ENCODE data around the gene ERAP2.
"Not testable (repeated sequence)": the region's sequence is repeated elsewhere in the genome, so short reads cannot be mapped to it uniquely, and the experiment has no call there.

ERAP2 gene

GRCh38 chr5:96873449-96873848 is 2.9 kb upstream of the ERAP2 start:
- H3K4me1 ChIP-seq (ENCODE audit: insufficient read depth, low read length), result peaks cover 11% of the 10 kb centered on the region; the same call in 1 of the 2 replicates
- H3K9ac ChIP-seq (ENCODE audit: low read depth, low read length), result no peak overlapping the region
- H3K9me3 ChIP-seq (ENCODE audit: control insufficient read depth, insufficient read depth, low read length), result no peaks in the 10 kb centered on the region
- H3K36me3 ChIP-seq (ENCODE audit: insufficient read depth, low read length), result no peaks in the 10 kb centered on the region

- Histone ChIP-seq H3K9me3 (ENCODE audit: control insufficient read depth, insufficient read depth, low read length) (no peaks in the 10 kb centered on the region), H3K4me1 (ENCODE audit: insufficient read depth, low read length) (peaks cover 11% of the 10 kb centered on the region; the same call in 1 of the 2 replicates), H3K36me3 (ENCODE audit: insufficient read depth, low read length) (no peaks in the 10 kb centered on the region), H3K9ac (ENCODE audit: low read depth, low read length) (no peak overlapping the region)
Measured at GRCh38 chr5:96874631-96875030, 1.7 kb upstream of the ERAP2 start.

GRCh38 chr5:96875791-96876291 is 459 bp upstream of the ERAP2 start:
- no peaks in the 10 kb centered on the region for H3K36me3 ChIP-seq (ENCODE audit: insufficient read depth, low read length)
- H3K9ac ChIP-seq (ENCODE audit: low read depth, low read length), result no peak overlapping the region
- 0 out of 2 replicates have a peak, but pooled peaks cover under 1% of the 10 kb centered on the region for H3K4me1 ChIP-seq (ENCODE audit: insufficient read depth, low read length)
- H3K9me3 ChIP-seq (ENCODE audit: control insufficient read depth, insufficient read depth, low read length), result no peaks in the 10 kb centered on the region

GRCh38 chr5:96876977-96877469 is 723 bp downstream of the ERAP2 start:
- not testable (repeated sequence) for H3K9ac ChIP-seq (ENCODE audit: low read depth, low read length)

GRCh38 chr5:96879665-96880064 is 3.4 kb downstream of the ERAP2 start:
- peaks cover 8% of the 10 kb centered on the region; the same call in 1 of the 2 replicates for H3K4me1 ChIP-seq (ENCODE audit: insufficient read depth, low read length)
- no peaks in the 10 kb centered on the region for H3K36me3 ChIP-seq (ENCODE audit: insufficient read depth, low read length)
- H3K9me3 ChIP-seq (ENCODE audit: control insufficient read depth, insufficient read depth, low read length), result no peaks in the 10 kb centered on the region
- H3K9ac ChIP-seq (ENCODE audit: low read depth, low read length), result no peak overlapping the region

More at GRCh38 chr5:96876977-96877469, 723 bp downstream of the ERAP2 start:
- H3K4me1 ChIP-seq (ENCODE audit: insufficient read depth, low read length); H3K9me3 ChIP-seq (ENCODE audit: control insufficient read depth, insufficient read depth, low read length); H3K36me3 ChIP-seq (ENCODE audit: insufficient read depth, low read length): not testable (repeated sequence)

DNA sequence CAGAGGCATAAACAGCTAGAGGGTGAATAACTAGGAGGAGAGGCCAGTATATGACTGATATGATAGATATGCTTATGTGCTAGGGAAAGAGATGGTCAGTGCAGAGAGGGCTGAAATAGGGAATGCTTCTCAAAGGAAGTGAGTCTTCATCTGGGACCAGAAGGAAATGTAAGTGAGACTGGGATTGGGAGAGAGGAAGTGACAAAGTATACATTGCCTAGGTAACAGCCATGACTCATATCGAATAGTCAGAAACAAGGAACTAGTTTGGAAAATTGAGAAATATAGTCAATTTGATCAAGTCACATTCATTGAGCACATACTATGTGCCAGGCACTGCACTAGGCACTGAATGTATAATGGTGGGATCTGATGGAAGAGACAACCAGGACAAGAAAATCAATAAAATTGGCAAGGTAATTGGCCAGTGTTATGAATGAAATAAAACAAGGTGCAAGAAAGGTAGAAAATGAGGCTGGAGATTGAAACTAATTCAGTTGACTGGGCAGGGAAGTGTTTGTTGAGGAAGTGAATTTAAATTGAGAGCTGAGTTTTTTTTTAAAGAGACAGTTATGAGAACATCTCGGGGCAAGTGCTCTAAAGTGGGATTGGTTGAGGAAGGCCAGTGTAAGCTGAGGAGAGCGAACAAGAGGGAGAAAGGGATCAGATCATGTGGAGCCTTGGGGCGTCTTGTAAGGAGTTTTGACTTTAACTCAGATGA is 4.3 kb downstream of the ERAP2 start:
- no peak overlapping the region for H3K9ac ChIP-seq (ENCODE audit: low read depth, low read length)
- H3K4me1 ChIP-seq (ENCODE audit: insufficient read depth, low read length), result peaks cover 8% of the 10 kb centered on the region; the same call in 1 of the 2 replicates

GRCh38 chr5:96881511-96882115 is 5.3 kb downstream of the ERAP2 start:
- Histone ChIP-seq H3K4me1 (ENCODE audit: insufficient read depth, low read length) (peaks cover 8% of the 10 kb centered on the region; the same call in 1 of the 2 replicates), H3K36me3 (ENCODE audit: insufficient read depth, low read length) (no peaks in the 10 kb centered on the region), H3K9ac (ENCODE audit: low read depth, low read length) (no peak overlapping the region), H3K9me3 (ENCODE audit: control insufficient read depth, insufficient read depth, low read length) (no peaks in the 10 kb centered on the region)

More for the DNA sequence above, 4.3 kb downstream of the ERAP2 start:
- no peaks in the 10 kb centered on the region for H3K9me3 ChIP-seq (ENCODE audit: control insufficient read depth, insufficient read depth, low read length)
- H3K36me3 ChIP-seq (ENCODE audit: insufficient read depth, low read length), result no peaks in the 10 kb centered on the region

- no peak overlapping the region for H3K9ac ChIP-seq (ENCODE audit: low read depth, low read length)
- H3K9me3 ChIP-seq (ENCODE audit: control insufficient read depth, insufficient read depth, low read length), result no peaks in the 10 kb centered on the region
- peaks cover 8% of the 10 kb centered on the region; the same call in 1 of the 2 replicates for H3K4me1 ChIP-seq (ENCODE audit: insufficient read depth, low read length)
- no peaks in the 10 kb centered on the region for H3K36me3 ChIP-seq (ENCODE audit: insufficient read depth, low read length)
Measured at GRCh38 chr5:96883871-96884270, 7.6 kb downstream of the ERAP2 start.

- Histone ChIP-seq H3K4me1 (ENCODE audit: insufficient read depth, low read length) (peaks cover 8% of the 10 kb centered on the region; the same call in 1 of the 2 replicates), H3K9me3 (ENCODE audit: control insufficient read depth, insufficient read depth, low read length) (no peaks in the 10 kb centered on the region), H3K9ac (ENCODE audit: low read depth, low read length) (no peak overlapping the region), H3K36me3 (ENCODE audit: insufficient read depth, low read length) (no peaks in the 10 kb centered on the region)
Measured at GRCh38 chr5:96884995-96885394, 8.7 kb downstream of the ERAP2 start.

- no peaks in the 10 kb centered on the region for H3K36me3 ChIP-seq (ENCODE audit: insufficient read depth, low read length)
Measured at GRCh38 chr5:96885518-96886338, 9.4 kb downstream of the ERAP2 start.

DNA sequence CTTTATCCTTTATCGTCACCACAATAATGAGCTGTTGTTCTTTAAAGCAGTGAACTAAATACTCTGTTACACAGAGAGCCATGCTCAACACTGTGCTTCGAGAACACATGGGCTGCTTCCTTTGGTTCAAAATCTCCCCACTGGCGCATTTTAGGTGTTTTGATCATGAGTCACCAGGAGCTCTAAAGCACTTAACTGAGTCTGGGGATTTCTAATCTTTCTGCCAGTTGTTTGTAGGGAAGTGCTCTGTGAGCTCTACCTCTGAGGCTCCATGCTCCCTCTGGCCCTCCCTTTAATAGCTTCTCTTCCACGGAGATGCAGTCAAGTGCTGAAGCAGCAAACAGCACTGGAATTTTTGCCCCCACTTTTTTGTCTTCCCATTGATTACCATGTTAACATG is 17.0 kb downstream of the ERAP2 start:
- H3K4me1 ChIP-seq (ENCODE audit: insufficient read depth, low read length), result peaks cover 6% of the 10 kb centered on the region
- no peaks in the 10 kb centered on the region for H3K9me3 ChIP-seq (ENCODE audit: control insufficient read depth, insufficient read depth, low read length)
- H3K9ac ChIP-seq (ENCODE audit: low read depth, low read length), result no peak overlapping the region
- H3K36me3 ChIP-seq (ENCODE audit: insufficient read depth, low read length), result no peaks in the 10 kb centered on the region

More at GRCh38 chr5:96885518-96886338, 9.4 kb downstream of the ERAP2 start:
- Histone ChIP-seq H3K4me1 (ENCODE audit: insufficient read depth, low read length) (peaks cover 8% of the 10 kb centered on the region; the same call in 1 of the 2 replicates), H3K9me3 (ENCODE audit: control insufficient read depth, insufficient read depth, low read length) (no peaks in the 10 kb centered on the region), H3K9ac (ENCODE audit: low read depth, low read length) (no peak overlapping the region)

- Histone ChIP-seq H3K4me1 (ENCODE audit: insufficient read depth, low read length) (peaks cover 6% of the 10 kb centered on the region), H3K36me3 (ENCODE audit: insufficient read depth, low read length) (no peaks in the 10 kb centered on the region), H3K9me3 (ENCODE audit: control insufficient read depth, insufficient read depth, low read length) (no peaks in the 10 kb centered on the region), H3K9ac (ENCODE audit: low read depth, low read length) (no peak overlapping the region)
Measured at GRCh38 chr5:96896276-96896675, 20.0 kb downstream of the ERAP2 start.

GRCh38 chr5:96896806-96897205 is 20.5 kb downstream of the ERAP2 start:
- Histone ChIP-seq H3K9me3 (ENCODE audit: control insufficient read depth, insufficient read depth, low read length) (no peaks in the 10 kb centered on the region), H3K36me3 (ENCODE audit: insufficient read depth, low read length) (no peaks in the 10 kb centered on the region), H3K4me1 (ENCODE audit: insufficient read depth, low read length) (peaks cover 6% of the 10 kb centered on the region), H3K9ac (ENCODE audit: low read depth, low read length) (no peak overlapping the region)

- Histone ChIP-seq H3K9me3 (ENCODE audit: control insufficient read depth, insufficient read depth, low read length) (no peaks in the 10 kb centered on the region), H3K36me3 (ENCODE audit: insufficient read depth, low read length) (no peaks in the 10 kb centered on the region), H3K9ac (ENCODE audit: low read depth, low read length) (no peak overlapping the region), H3K4me1 (ENCODE audit: insufficient read depth, low read length) (no peaks in the 10 kb centered on the region)
Measured at GRCh38 chr5:96901384-96901783, 25.1 kb downstream of the ERAP2 start.

All from ES-I3 (cell line).